HG03196 (cell line): ENCODE measurements around the gene AHI1.

ENCODE experiments used
- ATAC-seq: cut with Tn5 transposase; IDR thresholded peaks from one replicate; pipeline ENCODE4 v1.9.1; 2021; ENCODE audit not compliant: unreplicated experiment

The AHI1 gene

GRCh38 chr6:135497412-135498184 lies at the start of gene AHI1:
Gene AHI1 (minus strand): TSS chr6:135497740. CDS start chr6:135492237, 5,503 bp downstream.
- ATAC-seq = peak; percentile 95

GRCh38 chr6:135546680-135547418 lies 49.3 kb upstream of the AHI1 start:
- no peak for ATAC-seq

- ATAC-seq = no peak
Observed at GRCh38 chr6:135546206-135546605, 48.7 kb upstream of the AHI1 start.

- ATAC-seq = no peak
Observed at GRCh38 chr6:135540207-135540840, 42.8 kb upstream of the AHI1 start.

- no peak for ATAC-seq
Observed at GRCh38 chr6:135537741-135538301, 40.3 kb upstream of the AHI1 start.

GRCh38 chr6:135535989-135536414 lies 38.5 kb upstream of the AHI1 start:
- no peak for ATAC-seq

- ATAC-seq = no peak
Observed at GRCh38 chr6:135534773-135535380, 37.3 kb upstream of the AHI1 start.

- no peak for ATAC-seq
Observed at GRCh38 chr6:135532559-135532958, 35.0 kb upstream of the AHI1 start.

GRCh38 chr6:135531954-135532490 lies 34.5 kb upstream of the AHI1 start:
- no peak for ATAC-seq

- no peak for ATAC-seq
Observed at GRCh38 chr6:135530113-135530512, 32.6 kb upstream of the AHI1 start.

GRCh38 chr6:135527960-135528249 lies 30.4 kb upstream of the AHI1 start:
- ATAC-seq = no peak

- no peak for ATAC-seq
Observed at GRCh38 chr6:135527116-135527959, 29.8 kb upstream of the AHI1 start.

- ATAC-seq = no peak
Observed at GRCh38 chr6:135525594-135525993, 28.1 kb upstream of the AHI1 start.

GRCh38 chr6:135522965-135523692 lies 25.6 kb upstream of the AHI1 start:
- no peak for ATAC-seq

GRCh38 chr6:135521431-135521830 lies 23.9 kb upstream of the AHI1 start:
- ATAC-seq = no peak

- no peak for ATAC-seq
Observed at GRCh38 chr6:135520781-135521180, 23.2 kb upstream of the AHI1 start.

GRCh38 chr6:135519348-135519747 lies 21.8 kb upstream of the AHI1 start:
- ATAC-seq = no peak

- no peak for ATAC-seq
Observed at GRCh38 chr6:135517527-135517926, 20.0 kb upstream of the AHI1 start.

- ATAC-seq = no peak
Observed at GRCh38 chr6:135514706-135515105, 17.2 kb upstream of the AHI1 start.
